OCI-LY3 (cell line): ENCODE results near the gene APBA1.

Experiments
- H2AFZ ChIP-seq: fragments of 200-600, 300-600 bp; shearing (Covaris generic); 2 replicates; pipeline ENCODE4 v1.6.0; 2014; ENCODE audit warnings: antibody characterized with exemption, low read depth, low read length
- H3K27ac ChIP-seq: fragments of 200-600, 300-600 bp; sonication (generic); 2 replicates; pipeline ENCODE4 v1.5.1; 2014; ENCODE audit warnings: mild to moderate bottlenecking, low read length, moderate library complexity, mixed read lengths
- H3K27me3 ChIP-seq: fragments of 200-600, 300-600 bp; sonication (generic); 2 replicates; pipeline ENCODE4 v1.6.1; 2014; ENCODE audit warnings: low read depth, low read length, mixed read lengths
- H3K36me3 ChIP-seq: fragments of 200-600, 300-600 bp; sonication (generic); replicated peaks from 2 replicates; pipeline ENCODE3; 2014; ENCODE audit warnings: low read depth, low read length, mixed read lengths
- H3K4me1 ChIP-seq: fragments of 300-600, 200-600 bp; sonication (generic); 2 replicates; pipeline ENCODE4 v1.6.1; 2014; ENCODE audit warnings: low read length, mixed read lengths
- H3K4me2 ChIP-seq: fragments of 200-600, 300-600 bp; sonication (generic); 2 replicates; pipeline ENCODE4 v1.6.1; 2014; ENCODE audit warnings: low read length, mixed read lengths
- H3K4me3 ChIP-seq: fragments of 300-600, 200-600 bp; sonication (generic); 2 replicates; pipeline ENCODE4 v1.5.1; 2014; ENCODE audit warnings: antibody characterized with exemption, mild to moderate bottlenecking, low read length, moderate library complexity
- H3K79me2 ChIP-seq: fragments of 300-600, 200-600 bp; shearing (Covaris generic); 2 replicates; pipeline ENCODE4 v1.6.1; 2014; ENCODE audit warnings: mild to moderate bottlenecking, low read length, mixed read lengths
- H3K9ac ChIP-seq: fragments of 300-600, 200-600 bp; shearing (Covaris generic); 2 replicates; pipeline ENCODE4 v1.6.0; 2014; ENCODE audit warnings: mild to moderate bottlenecking, low read length, moderate library complexity
- H3K9me3 ChIP-seq: fragments of 200-600, 300-600 bp; shearing (Covaris generic); 2 replicates; pipeline ENCODE4 v1.6.1; 2014; ENCODE audit warnings: low read length, mixed read lengths; ENCODE audit not compliant: insufficient read depth
- H4K20me1 ChIP-seq: fragments of 200-600, 300-600 bp; sonication (generic); 2 replicates; pipeline ENCODE4 v1.6.1; 2016; ENCODE audit warnings: low read length, mixed read lengths; ENCODE audit not compliant: insufficient read depth
- EZH2phosphoT487 ChIP-seq: fragments of 200-600 bp; shearing (Covaris generic); IDR thresholded peaks from 2 replicates; pipeline ENCODE4 v1.6.1; 2018; ENCODE audit warnings: antibody characterized with exemption, mixed run types, low read depth
- TF ChIP-seq, protein P1 (sequence below): fragments of 200-600, 300-600 bp; sonication (generic); IDR thresholded peaks from 2 replicates; pipeline ENCODE4 v1.5.1; 2014; ENCODE audit warnings: antibody characterized with exemption, low read length, low read depth

The APBA1 gene

DNA sequence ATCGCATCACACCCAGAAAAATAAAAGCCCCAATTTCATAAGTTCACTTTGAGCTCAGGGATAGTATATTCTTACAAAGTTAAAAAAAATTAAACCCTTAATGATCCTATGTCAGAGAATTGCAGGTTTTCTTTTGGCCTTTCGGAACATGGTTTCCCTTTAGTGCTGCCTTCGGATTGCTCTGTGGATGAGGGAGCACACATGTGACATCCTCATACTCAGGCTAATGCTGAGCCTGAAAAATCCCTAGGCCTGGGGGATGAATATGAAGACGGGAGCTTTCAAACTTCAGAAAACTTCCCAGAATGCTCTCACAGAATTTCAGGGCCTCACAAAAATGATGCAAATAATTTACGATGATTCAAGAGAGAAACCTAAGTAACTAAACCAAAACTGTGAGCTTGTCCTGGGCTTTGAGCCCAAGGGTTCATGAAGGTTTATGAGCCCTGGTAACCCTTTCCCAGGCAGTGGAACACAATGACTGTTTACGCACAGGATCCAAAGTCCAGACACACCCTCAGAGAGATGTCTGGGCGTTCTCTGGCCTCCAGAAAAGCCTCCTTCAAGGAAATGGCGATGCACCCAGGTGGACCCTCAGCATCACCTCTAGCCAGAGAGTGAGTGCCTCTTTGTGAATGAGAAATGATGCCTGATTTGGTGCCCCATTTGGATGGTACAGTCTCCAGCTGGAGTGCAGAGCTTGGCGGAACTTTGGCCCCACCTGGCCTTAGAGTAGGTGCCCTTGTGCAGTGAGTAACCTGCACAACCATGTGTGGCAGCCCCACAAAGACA, 201.8 kb downstream of the APBA1 start:
- H2AFZ ChIP-seq, result no peak overlapping the region
- TF ChIP-seq, protein P1, sequence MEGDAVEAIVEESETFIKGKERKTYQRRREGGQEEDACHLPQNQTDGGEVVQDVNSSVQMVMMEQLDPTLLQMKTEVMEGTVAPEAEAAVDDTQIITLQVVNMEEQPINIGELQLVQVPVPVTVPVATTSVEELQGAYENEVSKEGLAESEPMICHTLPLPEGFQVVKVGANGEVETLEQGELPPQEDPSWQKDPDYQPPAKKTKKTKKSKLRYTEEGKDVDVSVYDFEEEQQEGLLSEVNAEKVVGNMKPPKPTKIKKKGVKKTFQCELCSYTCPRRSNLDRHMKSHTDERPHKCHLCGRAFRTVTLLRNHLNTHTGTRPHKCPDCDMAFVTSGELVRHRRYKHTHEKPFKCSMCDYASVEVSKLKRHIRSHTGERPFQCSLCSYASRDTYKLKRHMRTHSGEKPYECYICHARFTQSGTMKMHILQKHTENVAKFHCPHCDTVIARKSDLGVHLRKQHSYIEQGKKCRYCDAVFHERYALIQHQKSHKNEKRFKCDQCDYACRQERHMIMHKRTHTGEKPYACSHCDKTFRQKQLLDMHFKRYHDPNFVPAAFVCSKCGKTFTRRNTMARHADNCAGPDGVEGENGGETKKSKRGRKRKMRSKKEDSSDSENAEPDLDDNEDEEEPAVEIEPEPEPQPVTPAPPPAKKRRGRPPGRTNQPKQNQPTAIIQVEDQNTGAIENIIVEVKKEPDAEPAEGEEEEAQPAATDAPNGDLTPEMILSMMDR, result no peak
- no peak for TF ChIP-seq EZH2phosphoT487
- no peak overlapping the region for H3K9ac ChIP-seq
- no peaks in the 10 kb centered on the region for H3K36me3 ChIP-seq
- H3K4me3 ChIP-seq, result no peak overlapping the region
- no peak overlapping the region for H3K4me2 ChIP-seq
- H4K20me1 ChIP-seq, result no peaks in the 10 kb centered on the region
- H3K4me1 ChIP-seq, result no peaks in the 10 kb centered on the region
- no peak overlapping the region for H3K27ac ChIP-seq
- no peaks in the 10 kb centered on the region for H3K9me3 ChIP-seq
- peaks cover 34% of the 10 kb centered on the region for H3K27me3 ChIP-seq
- no peaks in the 10 kb centered on the region for H3K79me2 ChIP-seq

DNA sequence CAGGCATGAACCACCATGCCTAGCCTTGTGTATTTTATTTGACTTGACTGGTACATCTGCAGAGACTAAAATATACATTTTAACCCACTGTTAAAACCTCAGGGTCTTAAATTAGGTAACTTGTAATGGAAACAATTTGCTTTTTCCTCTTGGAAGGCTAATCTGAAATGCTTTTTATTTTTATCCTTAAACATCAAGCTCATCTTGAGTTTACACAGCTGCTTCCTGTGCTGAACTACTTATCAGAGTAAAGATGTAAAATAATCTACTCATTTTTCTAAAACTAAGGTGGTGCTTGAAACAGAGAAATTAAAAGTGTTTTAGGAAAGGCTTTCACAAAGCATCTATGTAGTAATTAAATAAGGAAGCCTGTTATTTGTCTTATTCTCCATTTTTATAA, 203.0 kb downstream of the APBA1 start:
- H3K27me3 ChIP-seq, result peaks cover 30% of the 10 kb centered on the region
- H3K36me3 ChIP-seq, result no peaks in the 10 kb centered on the region
- H3K79me2 ChIP-seq, result no peaks in the 10 kb centered on the region
- TF ChIP-seq EZH2phosphoT487, result no peak
- TF ChIP-seq, protein P1, result no peak
- no peak overlapping the region for H3K27ac ChIP-seq
- H3K9ac ChIP-seq, result no peak overlapping the region
- H4K20me1 ChIP-seq, result no peaks in the 10 kb centered on the region
- no peak overlapping the region for H3K4me2 ChIP-seq
- no peak overlapping the region for H2AFZ ChIP-seq
- H3K4me1 ChIP-seq, result no peaks in the 10 kb centered on the region
- no peak overlapping the region for H3K4me3 ChIP-seq
- H3K9me3 ChIP-seq, result no peaks in the 10 kb centered on the region

DNA sequence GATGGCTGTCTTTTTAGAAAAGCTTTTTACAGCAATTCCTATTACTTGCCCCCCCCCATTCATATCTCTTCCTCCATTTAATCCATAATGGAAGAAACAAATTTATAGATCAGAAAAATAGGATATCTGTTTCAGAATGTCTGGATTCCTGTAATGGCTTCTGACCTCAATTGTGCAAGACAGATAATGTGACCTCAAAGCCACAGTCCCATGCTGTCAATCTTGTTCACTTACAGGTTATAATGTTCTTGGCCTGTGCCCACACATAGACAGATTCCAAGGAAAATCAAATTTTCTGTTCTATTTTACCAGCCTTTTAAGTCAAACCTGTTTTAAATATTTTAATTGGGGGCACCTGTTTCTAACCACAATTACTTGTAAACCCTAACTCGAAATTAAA, 203.8 kb downstream of the APBA1 start:
- Histone ChIP-seq H3K27me3 (peaks cover 33% of the 10 kb centered on the region), H3K9ac (no peak overlapping the region), H3K36me3 (no peaks in the 10 kb centered on the region), H3K27ac (no peak overlapping the region), H3K9me3 (no peaks in the 10 kb centered on the region), H2AFZ (no peak overlapping the region), H3K79me2 (no peaks in the 10 kb centered on the region), H3K4me2 (no peak overlapping the region), H4K20me1 (no peaks in the 10 kb centered on the region), H3K4me1 (no peaks in the 10 kb centered on the region), H3K4me3 (no peak overlapping the region)
- TF ChIP-seq EZH2phosphoT487, result no peak

DNA sequence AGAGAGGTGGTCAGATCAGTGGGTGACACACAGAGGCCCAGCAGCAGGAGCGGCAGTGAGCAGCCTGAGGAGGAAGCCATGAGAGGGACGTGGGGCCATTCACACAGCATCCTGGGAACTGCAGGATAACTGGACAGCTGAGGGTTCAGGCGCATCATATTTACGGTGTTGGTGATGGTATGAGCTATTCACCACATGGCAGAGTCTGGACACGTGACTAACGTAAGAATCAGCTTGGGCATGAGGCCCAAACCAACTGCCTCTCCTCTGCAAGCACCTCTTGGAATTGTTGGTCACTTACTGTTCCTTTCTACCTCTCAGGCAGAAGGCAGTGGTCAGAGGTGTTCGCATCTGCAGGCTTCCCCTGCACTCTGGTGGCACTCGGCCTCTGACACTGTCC, 206.0 kb downstream of the APBA1 start:
- Histone ChIP-seq H2AFZ (no peak overlapping the region), H3K36me3 (no peaks in the 10 kb centered on the region), H3K27ac (no peak overlapping the region), H3K4me1 (no peaks in the 10 kb centered on the region), H3K9ac (no peak overlapping the region), H3K4me2 (no peak overlapping the region), H3K79me2 (no peaks in the 10 kb centered on the region), H4K20me1 (no peaks in the 10 kb centered on the region), H3K9me3 (no peaks in the 10 kb centered on the region), H3K4me3 (no peak overlapping the region), H3K27me3 (peaks cover 28% of the 10 kb centered on the region)
- TF ChIP-seq EZH2phosphoT487, result no peak

DNA sequence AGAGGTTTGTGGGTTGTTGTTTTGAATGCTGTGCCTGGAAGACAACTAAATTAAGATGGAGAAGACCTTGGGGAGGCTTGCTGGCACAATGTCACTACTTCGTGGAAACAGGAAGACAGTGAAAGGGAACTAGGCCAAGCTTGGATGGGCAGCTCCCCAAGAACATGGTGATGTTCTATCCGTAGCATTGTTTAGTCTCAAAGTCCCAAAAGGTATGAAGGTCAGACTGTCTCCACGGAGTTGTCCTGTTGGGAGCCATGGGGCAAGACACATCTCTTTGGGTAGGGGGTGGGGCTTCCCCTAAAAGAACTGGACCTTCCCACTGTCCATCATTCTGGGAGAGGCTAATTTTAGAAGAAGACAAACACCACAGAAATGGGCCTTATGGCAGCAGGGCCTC, 206.7 kb downstream of the APBA1 start:
- TF ChIP-seq, protein P1, result no peak
- Histone ChIP-seq H4K20me1 (no peaks in the 10 kb centered on the region), H3K4me3 (no peak overlapping the region), H3K9me3 (no peaks in the 10 kb centered on the region), H3K79me2 (no peaks in the 10 kb centered on the region), H3K9ac (no peak overlapping the region), H2AFZ (no peak overlapping the region), H3K4me1 (no peaks in the 10 kb centered on the region), H3K27me3 (peaks cover 28% of the 10 kb centered on the region), H3K36me3 (no peaks in the 10 kb centered on the region), H3K4me2 (no peak overlapping the region), H3K27ac (no peak overlapping the region)
